Activated CD8-positive, alpha-beta memory T cell treated with anti-CD3 and anti-CD28 coated beads, Interleukin-2, amount 50 U/mL, for 24 hours (primary cell): ENCODE measurements around the gene IL1R1.

Source experiments
- DNase-seq: peaks from one replicate; pipeline ENCODE4 v3.0.0-alpha.2; 2020; ENCODE audit errors: extremely low read depth

The IL1R1 gene

DNA sequence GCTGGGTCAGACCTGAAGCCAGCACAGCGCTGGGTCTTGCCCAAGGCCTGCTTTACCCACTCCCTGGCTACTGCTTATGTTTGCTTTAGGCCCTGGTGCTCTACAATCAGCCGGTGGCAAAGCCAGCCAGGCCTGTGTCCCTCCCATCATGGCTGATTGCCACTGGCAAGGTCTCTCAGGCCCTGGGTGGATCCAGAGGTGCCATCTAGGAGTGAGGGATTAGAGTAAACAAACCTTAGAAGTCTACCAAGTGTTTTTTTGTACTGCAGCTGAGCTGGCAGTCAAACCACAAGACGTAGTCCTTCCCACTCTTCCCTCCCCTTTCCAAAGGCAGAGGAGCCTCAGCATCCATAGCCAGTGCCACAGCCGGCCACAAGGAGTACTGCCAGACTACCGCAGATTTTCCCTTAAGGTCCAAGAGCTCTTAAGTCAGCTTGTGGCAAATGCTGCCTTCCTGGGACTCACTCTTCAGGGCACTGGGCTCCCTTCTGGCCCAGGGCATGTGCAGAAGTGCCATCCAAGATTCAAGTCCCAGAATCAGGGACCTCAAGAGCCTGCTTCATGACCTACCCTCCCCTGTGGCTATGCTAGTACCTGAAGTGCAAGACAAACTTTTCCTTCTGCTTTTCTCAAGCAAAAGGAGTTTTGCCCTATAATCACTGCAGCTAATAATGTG lies 64.3 kb downstream of the IL1R1 start:
- no peak for DNase-seq

DNA sequence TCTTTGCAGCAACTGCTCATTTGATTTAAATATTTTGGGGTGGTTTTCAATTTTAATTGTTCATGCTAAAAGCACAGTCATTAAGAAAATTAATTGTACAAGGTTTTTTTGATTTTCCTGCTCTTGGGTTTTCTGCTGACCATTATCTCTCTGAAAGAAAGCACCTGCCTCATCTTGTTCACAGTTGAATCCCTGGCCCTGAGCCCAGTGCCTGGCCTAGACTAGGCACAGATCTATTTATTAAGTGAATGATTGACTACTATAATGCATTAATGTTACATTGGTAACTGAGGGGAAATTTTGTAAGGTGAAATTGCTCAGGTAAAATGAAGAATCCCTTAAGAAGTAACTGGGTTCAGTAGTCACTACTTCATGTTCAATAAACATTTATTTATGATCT lies 66.2 kb downstream of the IL1R1 start:
- DNase-seq: no peak

DNA sequence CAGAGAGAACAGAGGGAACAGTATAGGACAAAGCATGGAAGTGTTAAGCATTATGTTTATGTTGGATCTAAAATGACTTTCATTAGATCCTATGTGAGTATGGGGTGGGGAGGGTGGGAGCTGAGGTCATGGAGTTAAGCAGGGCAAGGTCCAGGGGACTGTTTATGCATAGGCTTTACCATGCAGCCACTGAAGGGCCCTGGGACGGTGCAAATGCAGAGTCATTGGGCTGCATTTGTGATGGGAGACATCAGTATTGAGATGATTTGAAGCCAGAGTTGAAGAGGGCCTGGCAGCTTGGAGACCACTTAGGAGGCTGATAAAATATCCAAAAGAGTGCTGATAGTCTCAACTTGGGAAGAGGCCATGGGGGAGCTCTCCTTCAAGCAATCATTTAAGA lies 66.9 kb downstream of the IL1R1 start:
- no peak for DNase-seq

DNA sequence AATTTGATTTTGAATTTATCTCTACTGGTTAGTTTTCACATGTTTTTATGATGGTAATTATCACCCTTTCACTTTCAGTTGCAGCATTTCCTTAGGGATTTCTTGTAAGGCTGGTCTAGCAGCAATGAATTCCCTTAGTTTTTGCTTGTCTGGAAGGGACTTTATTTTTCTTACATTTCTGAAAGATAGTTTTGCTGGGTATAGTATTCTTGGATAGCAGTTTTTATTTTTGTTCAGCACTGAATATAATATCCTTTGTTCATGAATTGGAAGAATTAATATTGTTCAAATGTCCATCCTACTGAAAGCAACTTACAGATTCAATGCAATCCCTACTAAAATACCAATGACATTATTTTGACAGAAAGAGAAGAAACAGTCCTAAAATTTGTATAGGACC lies 74.5 kb downstream of the IL1R1 start:
- DNase-seq: no peak

DNA sequence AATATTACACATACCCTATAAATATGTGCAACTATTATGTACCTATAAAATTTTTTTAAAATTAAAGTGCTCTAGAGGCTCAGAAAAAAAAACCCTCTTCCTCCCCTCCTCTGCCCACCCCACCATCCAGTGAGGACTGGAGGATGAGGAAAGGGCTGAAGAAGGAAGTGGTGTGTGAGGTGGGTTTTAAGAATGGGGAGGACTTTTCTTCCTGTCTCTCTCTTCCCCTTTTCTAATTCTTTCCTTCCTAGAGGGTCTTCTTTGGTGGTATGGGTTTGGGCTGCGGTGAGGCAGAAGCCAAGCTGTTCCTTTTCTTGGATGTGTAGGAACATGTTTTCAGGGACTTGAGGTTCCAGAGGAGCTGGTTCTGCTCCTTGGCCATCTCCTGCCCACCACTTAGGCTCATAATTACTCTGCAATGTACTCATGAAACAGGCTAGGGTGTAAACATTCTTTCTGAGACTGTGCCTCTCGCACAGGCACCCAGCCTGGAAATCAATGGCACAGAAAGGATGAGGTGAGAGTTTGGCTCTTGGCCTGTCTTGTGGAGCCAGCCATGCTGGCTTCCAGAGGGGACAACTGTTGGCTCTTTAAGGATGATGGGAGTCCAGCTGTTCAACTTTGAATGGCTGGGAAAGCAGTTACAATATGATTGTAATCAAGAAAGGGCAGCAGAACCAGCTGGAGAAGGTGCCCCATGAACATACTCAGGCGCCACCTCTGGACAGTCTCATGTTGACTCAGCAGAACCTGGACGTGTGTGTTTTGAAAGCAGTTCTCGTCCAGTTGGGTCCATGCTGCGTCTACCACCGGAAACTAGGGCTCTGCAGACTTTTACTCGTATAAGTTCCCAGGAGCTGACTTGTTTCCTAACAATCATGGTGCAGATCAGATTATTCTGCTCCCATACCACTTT lies 82.5 kb downstream of the IL1R1 start:
- DNase-seq: no peak

DNA sequence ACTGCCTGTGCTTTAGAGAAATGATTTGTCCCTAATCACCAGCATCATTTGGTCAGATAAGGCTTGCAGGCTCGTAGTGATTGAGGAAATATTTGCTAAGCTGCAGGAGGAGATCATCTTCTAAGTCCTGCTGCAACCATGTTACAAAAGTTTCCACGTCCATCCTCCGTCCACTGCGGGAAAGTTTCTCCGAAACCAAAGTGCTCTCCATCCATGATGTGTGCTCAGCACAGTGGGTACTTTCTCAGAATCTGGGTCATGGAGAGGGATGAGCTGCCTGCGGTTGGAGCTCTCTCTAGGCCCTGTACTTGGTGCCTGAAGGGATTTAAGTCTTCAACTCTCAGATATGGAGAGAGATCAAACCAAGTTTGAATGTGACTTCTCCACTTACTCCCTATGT lies 83.6 kb downstream of the IL1R1 start:
- no peak for DNase-seq

DNA sequence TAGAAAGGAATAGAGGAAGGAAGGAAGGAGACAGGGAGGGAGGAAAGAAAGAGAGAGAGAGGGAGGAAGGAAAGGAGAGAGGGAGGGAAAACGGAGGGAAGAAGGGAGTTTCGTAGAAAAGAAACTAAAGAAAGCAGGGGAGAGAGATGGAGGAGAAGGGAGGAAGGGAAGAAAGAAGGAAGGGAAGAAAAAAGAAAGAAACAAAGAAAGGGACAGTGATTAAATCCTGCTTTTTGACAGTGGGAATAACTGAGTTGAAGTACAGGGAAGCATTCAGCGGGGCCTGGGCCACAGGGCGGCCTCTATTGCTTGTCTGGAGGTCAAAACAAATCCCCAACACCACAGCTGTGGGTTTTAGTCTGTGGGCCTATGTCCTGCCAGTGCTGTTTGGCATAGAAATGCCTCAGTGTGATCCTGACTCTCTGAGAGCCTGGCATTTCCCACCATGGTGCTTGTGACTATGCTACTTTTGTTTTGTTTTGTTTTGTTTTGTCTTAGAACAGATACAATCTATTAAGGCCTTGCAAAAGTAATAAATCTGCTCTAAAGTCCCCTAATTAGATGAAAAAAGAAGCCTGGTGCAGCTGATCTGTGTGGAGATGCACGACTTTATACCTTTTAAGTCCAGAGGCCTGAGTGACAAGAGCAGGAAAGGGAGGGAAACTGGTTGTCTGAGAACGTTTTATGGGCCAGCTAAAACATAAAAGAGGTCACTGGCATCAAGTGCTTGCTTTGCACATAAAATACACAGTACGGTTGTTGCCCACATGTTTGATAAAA lies 84.3 kb downstream of the IL1R1 start:
- DNase-seq: no peak

DNA sequence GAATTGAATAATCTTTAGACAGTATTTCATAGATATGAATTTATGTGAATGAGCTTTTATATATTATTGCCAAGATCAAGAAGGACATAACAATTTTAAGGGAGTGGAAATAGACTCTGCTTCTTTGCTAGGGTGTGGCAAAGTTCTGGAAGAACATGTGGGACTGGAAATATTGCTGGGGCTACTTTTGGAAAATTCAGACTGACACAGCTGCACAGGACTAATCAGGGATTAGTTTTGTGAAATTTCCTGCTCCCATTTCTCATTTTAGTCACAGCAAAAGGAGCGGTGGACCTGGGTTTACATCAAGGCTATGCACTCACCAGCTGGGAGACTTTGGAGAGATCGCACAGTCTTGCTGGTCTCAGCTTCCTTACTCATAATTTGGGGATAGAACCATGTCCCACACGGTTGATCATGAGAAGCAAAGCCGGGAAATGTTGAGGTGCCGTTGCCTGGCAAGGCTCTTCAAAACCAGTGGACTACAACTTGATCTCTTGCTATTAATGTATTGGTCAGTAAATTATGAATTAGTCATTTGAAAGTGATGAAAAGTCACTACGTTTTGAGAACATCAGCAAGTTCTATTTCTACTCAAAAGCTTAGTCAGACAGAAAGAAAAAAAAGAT lies 86.7 kb downstream of the IL1R1 start:
- DNase-seq: no peak
